NOMO-1 (cell line): ENCODE data around the gene ZSWIM2.
"Not testable (repeated sequence)": the region's sequence is repeated elsewhere in the genome, so short reads cannot be mapped to it uniquely, and the experiment has no call there.

Source experiments
- DNase-seq, 2 experiments: peaks; one replicate each; lab custom pipeline; 2025; ENCODE audit not compliant: unreplicated experiment in 2 of 2; lab: John Stamatoyannopoulos, UW

Gene ZSWIM2

GRCh38 chr2:186842373-186842772 is 6.6 kb downstream of the ZSWIM2 start:
- no peak for DNase-seq

GRCh38 chr2:186841940-186842339 is 7.0 kb downstream of the ZSWIM2 start:
- no peak for DNase-seq

GRCh38 chr2:186835628-186836027 is 13.3 kb downstream of the ZSWIM2 start:
- no peak for DNase-seq

- DNase-seq: no peak
These were observed 21.0 kb downstream of the ZSWIM2 start for GRCh38 chr2:186827862-186828492.

- DNase-seq: no peak
These were observed 21.6 kb downstream of the ZSWIM2 start for GRCh38 chr2:186827411-186827810.

- no peak for DNase-seq
These were observed 26.6 kb downstream of the ZSWIM2 start for GRCh38 chr2:186822323-186822722.

GRCh38 chr2:186820303-186820702 is 28.7 kb downstream of the ZSWIM2 start:
- no peak for DNase-seq

- DNase-seq: not testable (repeated sequence)
These were observed 37.2 kb downstream of the ZSWIM2 start for GRCh38 chr2:186811760-186812159.

- DNase-seq: no peak
These were observed 42.4 kb downstream of the ZSWIM2 start for GRCh38 chr2:186806591-186806990.

- not testable (repeated sequence) for DNase-seq
These were observed 50.4 kb downstream of the ZSWIM2 start for GRCh38 chr2:186798604-186799003.

GRCh38 chr2:186784930-186785329 is 64.0 kb downstream of the ZSWIM2 start:
- no peak for DNase-seq

GRCh38 chr2:186783254-186783653 is 65.7 kb downstream of the ZSWIM2 start:
- DNase-seq: no peak

GRCh38 chr2:186780701-186781316 is 68.2 kb downstream of the ZSWIM2 start:
- DNase-seq: no peak
